Measurements from ENCODE around the gene F11R. TPM values are rescaled to one million over a fixed set of nuclear protein-coding genes. Genes with fewer than 3 reads are reported as not detected.
"Not testable (repeated sequence)": the region's sequence is repeated elsewhere in the genome, so short reads cannot be mapped to it uniquely, and the experiment has no call there.

F11R gene
- total and polyA plus RNA-seq, 4 donors = 2.4 to 26.0 (median 14.9) TPM

GRCh38 chr1:160996178-160996577 lies 24.8 kb downstream of the F11R start:
- Histone ChIP-seq H3K4me3 (ENCODE audit: low read length in 2 of 2) (no peak overlapping the region), H3K36me3 (ENCODE audit: control insufficient read depth in 1 of 2, insufficient read depth in 2 of 2, low read length in 1 of 2) (peaks cover 0 to 3% of the 10 kb centered on the region in 2 donors), H3K4me1 (ENCODE audit: control insufficient read depth in 1 of 2, insufficient read depth in 2 of 2, low read length in 2 of 2) (no peaks in the 10 kb centered on the region), H3K27me3 (ENCODE audit: control insufficient read depth in 1 of 2, insufficient read depth in 2 of 2, low read length in 1 of 2) (no peaks in the 10 kb centered on the region), H3K27ac (ENCODE audit: low read depth in 1 of 2, low read length in 2 of 2) (no peak overlapping the region), H3K9me3 (ENCODE audit: control insufficient read depth, low read length) (no peaks in the 10 kb centered on the region)
- DNase-seq (no peak), ATAC-seq (ENCODE audit: low FRiP score) (no peak)
- WGBS, 2 donors = 91 to 92% methylated on average over 3 of the region's 3 CpGs
- intact Hi-C loops (cut with DNase I) = loop anchor here (5.0 kb wide), 3 partner anchors 96 to 269 kb away; partner anchors contain the start of gene KLHDC9 (in 1 of the 2)

- 75 to 76% methylated on average over 14 of the region's 14 CpGs for WGBS, 2 donors
These were observed 27.3 kb downstream of the F11R start for GRCh38 chr1:160993544-160994193.

GRCh38 chr1:160992036-160992435 lies 28.9 kb downstream of the F11R start:
- DNase-seq; H3K4me1 ChIP-seq (ENCODE audit: control insufficient read depth in 1 of 2, insufficient read depth in 2 of 2, low read length in 2 of 2); H3K36me3 ChIP-seq (ENCODE audit: control insufficient read depth in 1 of 2, insufficient read depth in 2 of 2, low read length in 1 of 2); H3K27ac ChIP-seq (ENCODE audit: low read depth in 1 of 2, low read length in 2 of 2); intact Hi-C loops (cut with DNase I); H3K27me3 ChIP-seq (ENCODE audit: control insufficient read depth in 1 of 2, insufficient read depth in 2 of 2, low read length in 1 of 2); ATAC-seq (ENCODE audit: low FRiP score); H3K4me3 ChIP-seq (ENCODE audit: low read length in 2 of 2); H3K9me3 ChIP-seq (ENCODE audit: control insufficient read depth, low read length): not testable (repeated sequence)
- 91% methylated on average over 4 of the region's 4 CpGs for WGBS, 2 donors

More at GRCh38 chr1:160993544-160994193, 27.3 kb downstream of the F11R start:
- Histone ChIP-seq H3K9me3 (ENCODE audit: control insufficient read depth, low read length) (no peaks in the 10 kb centered on the region), H3K27ac (ENCODE audit: low read depth in 1 of 2, low read length in 2 of 2) (no peak overlapping the region), H3K36me3 (ENCODE audit: control insufficient read depth in 1 of 2, insufficient read depth in 2 of 2, low read length in 1 of 2) (no peaks in the 10 kb centered on the region), H3K27me3 (ENCODE audit: control insufficient read depth in 1 of 2, insufficient read depth in 2 of 2, low read length in 1 of 2) (no peaks in the 10 kb centered on the region), H3K4me1 (ENCODE audit: control insufficient read depth in 1 of 2, insufficient read depth in 2 of 2, low read length in 2 of 2) (no peaks in the 10 kb centered on the region), H3K4me3 (ENCODE audit: low read length in 2 of 2) (no peak overlapping the region)
- DNase-seq = no peak
- no peak for ATAC-seq (ENCODE audit: low FRiP score)
- intact Hi-C loops (cut with DNase I) = no loop called here

- no peak overlapping the region for H3K27ac ChIP-seq (ENCODE audit: low read depth in 1 of 2, low read length in 2 of 2)
- DNase-seq = no peak
- H3K27me3 ChIP-seq (ENCODE audit: control insufficient read depth in 1 of 2, insufficient read depth in 2 of 2, low read length in 1 of 2) = no peaks in the 10 kb centered on the region
- intact Hi-C loops (cut with DNase I) = no loop called here
- no peak overlapping the region for H3K4me3 ChIP-seq (ENCODE audit: low read length in 2 of 2)
- WGBS, 2 donors = 76 to 80% methylated on average over 8 of the region's 8 CpGs
- H3K4me1 ChIP-seq (ENCODE audit: control insufficient read depth in 1 of 2, insufficient read depth in 2 of 2, low read length in 2 of 2) = no peaks in the 10 kb centered on the region
- no peak for ATAC-seq (ENCODE audit: low FRiP score)
- no peaks in the 10 kb centered on the region for H3K9me3 ChIP-seq (ENCODE audit: control insufficient read depth, low read length)
- no peaks in the 10 kb centered on the region for H3K36me3 ChIP-seq (ENCODE audit: control insufficient read depth in 1 of 2, insufficient read depth in 2 of 2, low read length in 1 of 2)
These were observed 33.4 kb downstream of the F11R start for GRCh38 chr1:160987359-160988050.

- H3K27me3 ChIP-seq (ENCODE audit: control insufficient read depth in 1 of 2, insufficient read depth in 2 of 2, low read length in 1 of 2) = no peaks in the 10 kb centered on the region
- ATAC-seq (ENCODE audit: low FRiP score) (no peak), DNase-seq (no peak)
- no peak overlapping the region for H3K4me3 ChIP-seq (ENCODE audit: low read length in 2 of 2)
- no peaks in the 10 kb centered on the region for H3K4me1 ChIP-seq (ENCODE audit: control insufficient read depth in 1 of 2, insufficient read depth in 2 of 2, low read length in 2 of 2)
- H3K9me3 ChIP-seq (ENCODE audit: control insufficient read depth, low read length) = no peaks in the 10 kb centered on the region
- H3K27ac ChIP-seq (ENCODE audit: low read depth in 1 of 2, low read length in 2 of 2) = no peak overlapping the region
- WGBS, 2 donors = 86 to 87% methylated on average over 4 of the region's 4 CpGs
- intact Hi-C loops (cut with DNase I) = no loop called here
- H3K36me3 ChIP-seq (ENCODE audit: control insufficient read depth in 1 of 2, insufficient read depth in 2 of 2, low read length in 1 of 2) = no peaks in the 10 kb centered on the region
These were observed 35.2 kb downstream of the F11R start for GRCh38 chr1:160985723-160986122.

GRCh38 chr1:160981584-160982411 lies 39.2 kb downstream of the F11R start:
- ATAC-seq (ENCODE audit: low FRiP score) (no peak), DNase-seq (peak in 1 of 2 donors; percentile 63)
- H3K9me3 ChIP-seq (ENCODE audit: control insufficient read depth, low read length) = no peaks in the 10 kb centered on the region
- H3K27me3 ChIP-seq (ENCODE audit: control insufficient read depth in 1 of 2, insufficient read depth in 2 of 2, low read length in 1 of 2) = no peaks in the 10 kb centered on the region
- H3K27ac ChIP-seq (ENCODE audit: low read depth in 1 of 2, low read length in 2 of 2) = no peak overlapping the region
- H3K36me3 ChIP-seq (ENCODE audit: control insufficient read depth in 1 of 2, insufficient read depth in 2 of 2, low read length in 1 of 2) = no peaks in the 10 kb centered on the region
- intact Hi-C loops (cut with DNase I) = no loop called here
- WGBS, 2 donors = 4 to 5% methylated on average over 42 of the region's 42 CpGs
- H3K4me1 ChIP-seq (ENCODE audit: control insufficient read depth in 1 of 2, insufficient read depth in 2 of 2, low read length in 2 of 2) = no peaks in the 10 kb centered on the region
- H3K4me3 ChIP-seq (ENCODE audit: low read length in 2 of 2) = no peak overlapping the region

GRCh38 chr1:160979286-160979685 lies 41.7 kb downstream of the F11R start:
- no peak overlapping the region for H3K4me3 ChIP-seq (ENCODE audit: low read length in 2 of 2)
- 87 to 88% methylated on average over 2 of the region's 2 CpGs for WGBS, 2 donors
- no peaks in the 10 kb centered on the region for H3K4me1 ChIP-seq (ENCODE audit: control insufficient read depth in 1 of 2, insufficient read depth in 2 of 2, low read length in 2 of 2)
- ATAC-seq (ENCODE audit: low FRiP score) (no peak), DNase-seq (no peak)
- no peaks in the 10 kb centered on the region for H3K36me3 ChIP-seq (ENCODE audit: control insufficient read depth in 1 of 2, insufficient read depth in 2 of 2, low read length in 1 of 2)
- intact Hi-C loops (cut with DNase I) = no loop called here
- no peak overlapping the region for H3K27ac ChIP-seq (ENCODE audit: low read depth in 1 of 2, low read length in 2 of 2)
- H3K9me3 ChIP-seq (ENCODE audit: control insufficient read depth, low read length) = no peaks in the 10 kb centered on the region
- H3K27me3 ChIP-seq (ENCODE audit: control insufficient read depth in 1 of 2, insufficient read depth in 2 of 2, low read length in 1 of 2) = no peaks in the 10 kb centered on the region

- no peaks in the 10 kb centered on the region for H3K4me1 ChIP-seq (ENCODE audit: control insufficient read depth in 1 of 2, insufficient read depth in 2 of 2, low read length in 2 of 2)
- ATAC-seq (ENCODE audit: low FRiP score) (no peak), DNase-seq (no peak)
- H3K4me3 ChIP-seq (ENCODE audit: low read length in 2 of 2) = no peak overlapping the region
- H3K9me3 ChIP-seq (ENCODE audit: control insufficient read depth, low read length) = no peaks in the 10 kb centered on the region
- intact Hi-C loops (cut with DNase I) = no loop called here
- no peaks in the 10 kb centered on the region for H3K27me3 ChIP-seq (ENCODE audit: control insufficient read depth in 1 of 2, insufficient read depth in 2 of 2, low read length in 1 of 2)
- no peak overlapping the region for H3K27ac ChIP-seq (ENCODE audit: low read depth in 1 of 2, low read length in 2 of 2)
- H3K36me3 ChIP-seq (ENCODE audit: control insufficient read depth in 1 of 2, insufficient read depth in 2 of 2, low read length in 1 of 2) = no peaks in the 10 kb centered on the region
- WGBS, 2 donors = 37 to 40% methylated on average over 11 of the region's 11 CpGs
These were observed 42.4 kb downstream of the F11R start for GRCh38 chr1:160978510-160978927.

Measured in aorta (tissue), 5 donors.